Measurements from ENCODE around the gene NCAN. TPM values are rescaled to one million over a fixed set of nuclear protein-coding genes. Genes with fewer than 3 reads are reported as not detected.

The NCAN gene
- total and polyA plus RNA-seq, 9 of the 15 experiments (the other 6 are each of a cell fraction or from before 2014, with no cell fraction given), result 0.04 TPM; not detected in 8

DNA sequence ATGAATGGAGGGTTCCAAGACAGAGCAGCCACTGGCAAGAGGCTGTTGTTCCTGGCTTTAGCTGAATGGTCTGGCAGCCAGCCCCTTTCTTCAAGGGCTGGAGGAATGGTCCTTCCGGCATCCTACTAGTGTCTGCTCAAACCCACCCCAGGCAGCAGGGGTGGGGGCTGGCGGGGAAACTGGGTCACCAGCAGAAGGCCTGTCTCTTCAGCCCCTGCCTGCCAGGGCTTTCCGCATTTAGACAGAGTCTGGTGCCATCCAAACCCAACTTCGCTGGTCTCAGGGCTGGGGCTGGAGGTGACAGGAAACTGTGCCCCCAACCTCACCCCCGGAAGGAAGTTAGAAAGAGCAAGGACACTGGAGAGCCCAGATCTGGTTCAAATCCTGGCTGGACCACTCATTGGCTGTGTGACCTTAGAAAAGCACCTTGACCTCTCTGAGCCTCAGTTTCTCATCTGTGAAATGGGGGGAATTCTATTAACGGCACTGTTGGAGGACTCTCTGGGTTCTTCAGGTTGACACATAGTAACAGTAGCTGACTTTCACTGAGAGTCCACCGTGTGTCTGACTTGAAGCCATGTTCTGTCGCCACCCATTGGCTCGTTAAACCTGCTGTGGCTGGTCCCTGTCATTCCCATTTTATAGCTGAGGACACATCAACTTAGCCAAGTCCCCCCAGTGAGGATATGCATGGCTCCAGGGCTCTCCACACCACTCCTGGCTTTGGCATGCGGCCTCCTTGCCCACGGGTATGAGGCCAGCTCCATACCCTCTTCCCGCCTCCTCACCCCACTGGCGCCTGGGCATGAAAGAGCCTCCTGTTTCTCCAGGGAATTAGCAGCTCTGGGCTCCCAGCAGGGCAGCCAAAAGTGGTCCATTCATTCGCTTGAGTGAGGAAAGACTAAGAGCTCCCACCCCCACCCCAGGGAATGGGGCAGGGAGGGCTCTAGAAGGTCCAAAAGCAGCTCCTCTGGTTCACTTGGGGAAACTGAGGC is 6.0 kb upstream of the NCAN start (continued):
- TF ChIP-seq RBM25 (IDR thresholded peaks at IDR 0.05; ENCODE audit: low read depth, low read length, severe bottlenecking), result peak; percentile 91

DNA sequence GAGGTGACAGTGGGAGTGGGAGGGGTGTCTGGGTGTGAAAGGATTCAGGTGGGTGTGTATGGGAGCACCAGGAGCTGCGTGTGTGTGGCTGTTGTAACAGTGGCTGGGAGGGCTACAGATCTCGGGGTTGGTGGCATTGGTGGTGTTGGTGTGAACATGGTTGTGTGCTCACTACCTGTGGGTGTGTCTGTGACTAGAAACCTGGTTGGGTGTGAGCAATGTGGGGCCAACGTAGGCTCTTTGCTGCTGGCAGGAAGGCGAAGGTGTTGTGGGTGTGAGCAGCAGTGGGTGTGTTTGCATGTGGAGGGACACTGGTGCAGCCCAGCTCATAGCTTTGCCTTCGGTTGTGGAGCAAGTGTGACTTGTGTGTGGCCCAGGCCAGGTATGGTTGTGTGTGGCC is 4.8 kb upstream of the NCAN start:
- Histone ChIP-seq H3K36me3 (ENCODE audit: control insufficient read depth, insufficient read depth, low read length) (peaks cover 7% of the 10 kb centered on the region; the same call in 2 of the 3 replicates), H2AFZ (ENCODE audit: low read depth, low read length) (no peak overlapping the region), H3K4me2 (ENCODE audit: insufficient read depth, low read length) (no peak overlapping the region), H3K4me1 (replicated peaks in 1 of 2; ENCODE audit: control insufficient read depth in 2 of 2, insufficient read depth in 2 of 2, low read length in 2 of 2) (peaks cover 13 to 29% of the 10 kb centered on the region in 2 experiments; a peak in 4 of 5 replicates), H3K9me3 (replicated peaks; ENCODE audit: control insufficient read depth, insufficient read depth, low read depth, low read length) (no peaks in the 10 kb centered on the region), H4K20me1 (replicated peaks; ENCODE audit: control insufficient read depth, insufficient read depth, low read length) (no peaks in the 10 kb centered on the region), H3K27me3 (ENCODE audit: control insufficient read depth in 2 of 2, insufficient read depth in 2 of 2, low read length in 2 of 2) (peaks cover 2 to 10% of the 10 kb centered on the region in 2 experiments), H3K9ac (ENCODE audit: insufficient read depth in 1 of 2, low read depth in 2 of 2, low read length in 2 of 2) (no peak overlapping the region; a peak in 1 of 4 replicates), H3K9me1 (ENCODE audit: control insufficient read depth, insufficient read depth, low read length) (no peaks in the 10 kb centered on the region), H3K27ac (ENCODE audit: extremely low read depth, low read depth, low read length) (no peak overlapping the region), H3K4me3 (no peak overlapping the region), H3K79me2 (ENCODE audit: control insufficient read depth, insufficient read depth, low read length) (peaks cover 12% of the 10 kb centered on the region)
- intact Hi-C loops (cut with micrococcal nuclease), result no loop called here
- ATAC-seq, result no peak
- POLR2A ChIA-PET, result no interaction called here
- TF ChIP-seq, protein P1, sequence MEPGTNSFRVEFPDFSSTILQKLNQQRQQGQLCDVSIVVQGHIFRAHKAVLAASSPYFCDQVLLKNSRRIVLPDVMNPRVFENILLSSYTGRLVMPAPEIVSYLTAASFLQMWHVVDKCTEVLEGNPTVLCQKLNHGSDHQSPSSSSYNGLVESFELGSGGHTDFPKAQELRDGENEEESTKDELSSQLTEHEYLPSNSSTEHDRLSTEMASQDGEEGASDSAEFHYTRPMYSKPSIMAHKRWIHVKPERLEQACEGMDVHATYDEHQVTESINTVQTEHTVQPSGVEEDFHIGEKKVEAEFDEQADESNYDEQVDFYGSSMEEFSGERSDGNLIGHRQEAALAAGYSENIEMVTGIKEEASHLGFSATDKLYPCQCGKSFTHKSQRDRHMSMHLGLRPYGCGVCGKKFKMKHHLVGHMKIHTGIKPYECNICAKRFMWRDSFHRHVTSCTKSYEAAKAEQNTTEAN (CRISPR knock-in tag; IDR thresholded peaks at IDR 0.05), result no peak
- no peak for TF ChIP-seq ZNF239 (CRISPR knock-in tag; IDR thresholded peaks at IDR 0.05)
- no peak for TF ChIP-seq ZNF217 (CRISPR knock-in tag; IDR thresholded peaks at IDR 0.05)
- no peak for TF ChIP-seq WHSC1 (IDR thresholded peaks at IDR 0.05; ENCODE audit: low read length)
- no peak for TF ChIP-seq ZNF57 (CRISPR knock-in tag; IDR thresholded peaks at IDR 0.05)
- TF ChIP-seq GATAD2A (IDR thresholded peaks at IDR 0.05), result no peak
- TF ChIP-seq MIER1 (IDR thresholded peaks at IDR 0.05; ENCODE audit: low read depth), result no peak
- no peak for TF ChIP-seq TAL1 (IDR thresholded peaks at IDR 0.05)
- CTCF ChIA-PET (ENCODE audit: low intra/inter-chr PET ratio), result no interaction called here
- DNase-seq (ENCODE audit: extremely low read depth in 1 of 4, low spot score in 3 of 4), result no peak
- FAIRE-seq, result no peak
- BruUV-seq (replicated peaks), result no TSS peak
- in situ Hi-C loops (cut with MboI), result no loop called here
- 4% methylated on average over 5 of the region's 5 CpGs for WGBS (ENCODE audit: insufficient coverage, low coverage, missing lambda C conversion rate)

Measured in K562 (cell line).